ENCODE data around the gene GPN2. TPM values are rescaled to one million over a fixed set of nuclear protein-coding genes. Genes with fewer than 3 reads are reported as not detected.

GPN2 gene
- total and polyA plus RNA-seq, 12 donors = 17.2 to 50.7 (median 27.1) TPM

- WGBS, 4 donors = 88 to 92% (median 90%) methylated on average over 20 to 21 of the region's 21 CpGs
- TF ChIP-seq CTCF (IDR thresholded peaks at IDR 0.05) (no peak), POLR2A (IDR thresholded peaks at IDR 0.05) (no peak)
- no peaks in the 10 kb centered on the region for H3K9me3 ChIP-seq (replicated peaks in 1 of 3)
- DNase-seq = no peak
- H3K27ac ChIP-seq = no peak overlapping the region
- H3K4me3 ChIP-seq = no peak overlapping the region
- H3K27me3 ChIP-seq = no peaks in the 10 kb centered on the region
- intact Hi-C loops (cut with DNase I) = loop anchor here in 1 of 2 donors (2.0 kb wide), 1 partner anchor 20 kb away; no protein-coding TSS in a partner anchor
- no peaks in the 10 kb centered on the region for H3K4me1 ChIP-seq (replicated peaks in 1 of 2)
- peaks cover 0 to 37% of the 10 kb centered on the region in 2 donors for H3K36me3 ChIP-seq (replicated peaks in 1 of 2)
Observed at GRCh38 chr1:26856604-26857469, 33.2 kb downstream of the GPN2 start.

GRCh38 chr1:26856181-26856580 lies 33.9 kb downstream of the GPN2 start:
- no peak for TF ChIP-seq CTCF (IDR thresholded peaks at IDR 0.05)
- no peak for TF ChIP-seq POLR2A (IDR thresholded peaks at IDR 0.05)
- Histone ChIP-seq H3K27ac (no peak overlapping the region), H3K4me3 (no peak overlapping the region), H3K9me3 (replicated peaks in 1 of 3) (no peaks in the 10 kb centered on the region), H3K4me1 (replicated peaks in 1 of 2) (no peaks in the 10 kb centered on the region), H3K27me3 (no peaks in the 10 kb centered on the region), H3K36me3 (replicated peaks in 1 of 2) (peaks cover 0 to 44% of the 10 kb centered on the region in 2 donors)
- WGBS, 4 donors = 90 to 96% (median 93%) methylated on average over 11 of the region's 11 CpGs
- intact Hi-C loops (cut with DNase I) = loop anchor here in 1 of 2 donors (2.0 kb wide), 1 partner anchor 21 kb away; no protein-coding TSS in a partner anchor
- no peak for DNase-seq

- no peaks in the 10 kb centered on the region for H3K9me3 ChIP-seq (replicated peaks in 1 of 3)
- intact Hi-C loops (cut with DNase I) = loop anchor here in 1 of 2 donors (2.0 kb wide), 1 partner anchor 21 kb away; no protein-coding TSS in a partner anchor
- peaks cover 0 to 49% of the 10 kb centered on the region in 2 donors for H3K36me3 ChIP-seq (replicated peaks in 1 of 2)
- no peak for TF ChIP-seq POLR2A (IDR thresholded peaks at IDR 0.05)
- no peak for TF ChIP-seq CTCF (IDR thresholded peaks at IDR 0.05)
- no peaks in the 10 kb centered on the region for H3K4me1 ChIP-seq (replicated peaks in 1 of 2)
- H3K27ac ChIP-seq = no peak overlapping the region
- 92 to 100% (median 95%) methylated on average over 4 of the region's 4 CpGs for WGBS, 4 donors
- DNase-seq = no peak
- no peak overlapping the region for H3K4me3 ChIP-seq
- no peaks in the 10 kb centered on the region for H3K27me3 ChIP-seq
Observed at GRCh38 chr1:26855636-26856035, 34.4 kb downstream of the GPN2 start.

GRCh38 chr1:26854906-26855305 lies 35.2 kb downstream of the GPN2 start:
- H3K27me3 ChIP-seq = no peaks in the 10 kb centered on the region
- no peak for DNase-seq
- 86 to 96% (median 92%) methylated on average over 4 to 5 of the region's 5 CpGs for WGBS, 4 donors
- no peak overlapping the region for H3K4me3 ChIP-seq
- no peaks in the 10 kb centered on the region for H3K4me1 ChIP-seq (replicated peaks in 1 of 2)
- intact Hi-C loops (cut with DNase I) = no loop called here
- H3K9me3 ChIP-seq (replicated peaks in 1 of 3) = no peaks in the 10 kb centered on the region
- peaks cover 0 to 56% of the 10 kb centered on the region in 2 donors for H3K36me3 ChIP-seq (replicated peaks in 1 of 2)
- TF ChIP-seq CTCF (IDR thresholded peaks at IDR 0.05) (no peak), POLR2A (IDR thresholded peaks at IDR 0.05) (no peak)
- no peak overlapping the region for H3K27ac ChIP-seq

Measured in adrenal gland (tissue), 12 donors.